Natural killer cell (primary cell): ENCODE measurements around the gene MAN2C1. TPM values are rescaled to one million over a fixed set of nuclear protein-coding genes. Genes with fewer than 3 reads are reported as not detected.

Experiments
- ATAC-seq, 3 donors: fragments of 150-1000 bp in 2 of 3; fragments of 200-7000 bp in 1 of 3; cut with Tn5 transposase; 1 replicate in 1 of 3; 2 replicates in 2 of 3; pipeline ENCODE4 v1.10.0; 2021; ENCODE audit warnings: mild to moderate bottlenecking in 2 of 3, moderate library complexity in 2 of 3
- DNase-seq, 2 donors: peaks; one replicate each; pipeline versions ENCODE4 v3.0.0 to v3.0.0-alpha.2; 2013 to 2021; ENCODE audit warnings: mixed read lengths in 1 of 2
- H3K27ac ChIP-seq: one replicate; pipeline ENCODE4 v1.5.1; 2013; ENCODE audit warnings: mild to moderate bottlenecking, low read length
- H3K27me3 ChIP-seq: one replicate; pipeline ENCODE4 v1.6.1; 2013; ENCODE audit warnings: low read length; ENCODE audit not compliant: control insufficient read depth, insufficient read depth
- H3K36me3 ChIP-seq: one replicate; pipeline ENCODE4 v1.6.1; 2013; ENCODE audit warnings: low read length; ENCODE audit not compliant: control insufficient read depth, insufficient read depth
- H3K4me1 ChIP-seq: one replicate; pipeline ENCODE4 v1.6.1; 2013; ENCODE audit warnings: low read length; ENCODE audit not compliant: control insufficient read depth, insufficient read depth
- H3K4me3 ChIP-seq: one replicate; pipeline ENCODE4 v1.5.1; 2013; ENCODE audit warnings: low read length
- H3K9me3 ChIP-seq: one replicate; pipeline ENCODE4 v1.6.1; 2013; ENCODE audit warnings: low read length; ENCODE audit not compliant: control insufficient read depth, insufficient read depth
- H3K27ac Mint-ChIP-seq, 2 donors: one replicate each; pipeline ENCODE4 v1.8.0; 2022; ENCODE audit warnings: mild to moderate bottlenecking in 2 of 2, mixed read lengths in 2 of 2, moderate library complexity in 1 of 2
- H3K27me3 Mint-ChIP-seq, 2 donors: one replicate each; pipeline ENCODE4 v1.8.0; 2022; ENCODE audit warnings: low read depth in 2 of 2, mixed read lengths in 2 of 2
- H3K36me3 Mint-ChIP-seq: one replicate; pipeline ENCODE4 v1.8.0; 2022; ENCODE audit warnings: mixed read lengths
- H3K4me1 Mint-ChIP-seq, 2 donors: one replicate each; pipeline ENCODE4 v1.8.0; 2022; ENCODE audit warnings: mixed read lengths in 2 of 2
- H3K4me3 Mint-ChIP-seq: one replicate; pipeline ENCODE4 v1.8.0; 2022; ENCODE audit warnings: mild to moderate bottlenecking, moderate library complexity, mixed read lengths
- H3K9me3 Mint-ChIP-seq, 2 donors: one replicate each; pipeline ENCODE4 v1.8.0; 2022; ENCODE audit warnings: mixed read lengths in 2 of 2
- WGBS: methylation state at CpG from one replicate; pipeline ENCODE4 v1.1.7; 2013; ENCODE audit warnings: missing lambda C conversion rate; ENCODE audit not compliant: insufficient coverage; 5-methylcytosine and 5-hydroxymethylcytosine counted together
- intact Hi-C: fragments of 100-400 bp; cut with micrococcal nuclease; formaldehyde crosslinking; loops from one replicate; pipeline ENCODE4 v1.14.2; 2022
- total RNA-seq, 4 donors: library from RNA; stranded (reverse); fragments of 120-200 nt in 1 of 4; gene quantifications; one replicate each; pipeline versions ENCODE4 v1.2.3 to v1.2.4, GENCODE V29; 2013 to 2022
- TF ChIP-seq, protein P1 (sequence below): fragments of 200-600 bp; IDR thresholded peaks from one replicate; pipeline ENCODE4 v1.8.0; 2022; ENCODE audit warnings: antibody characterized with exemption

MAN2C1 gene
- total RNA-seq, 3 donors from 2014 or later (not counting 1 experiment from before 2014, with no cell fraction given) = 375 to 476 (median 385) TPM

DNA sequence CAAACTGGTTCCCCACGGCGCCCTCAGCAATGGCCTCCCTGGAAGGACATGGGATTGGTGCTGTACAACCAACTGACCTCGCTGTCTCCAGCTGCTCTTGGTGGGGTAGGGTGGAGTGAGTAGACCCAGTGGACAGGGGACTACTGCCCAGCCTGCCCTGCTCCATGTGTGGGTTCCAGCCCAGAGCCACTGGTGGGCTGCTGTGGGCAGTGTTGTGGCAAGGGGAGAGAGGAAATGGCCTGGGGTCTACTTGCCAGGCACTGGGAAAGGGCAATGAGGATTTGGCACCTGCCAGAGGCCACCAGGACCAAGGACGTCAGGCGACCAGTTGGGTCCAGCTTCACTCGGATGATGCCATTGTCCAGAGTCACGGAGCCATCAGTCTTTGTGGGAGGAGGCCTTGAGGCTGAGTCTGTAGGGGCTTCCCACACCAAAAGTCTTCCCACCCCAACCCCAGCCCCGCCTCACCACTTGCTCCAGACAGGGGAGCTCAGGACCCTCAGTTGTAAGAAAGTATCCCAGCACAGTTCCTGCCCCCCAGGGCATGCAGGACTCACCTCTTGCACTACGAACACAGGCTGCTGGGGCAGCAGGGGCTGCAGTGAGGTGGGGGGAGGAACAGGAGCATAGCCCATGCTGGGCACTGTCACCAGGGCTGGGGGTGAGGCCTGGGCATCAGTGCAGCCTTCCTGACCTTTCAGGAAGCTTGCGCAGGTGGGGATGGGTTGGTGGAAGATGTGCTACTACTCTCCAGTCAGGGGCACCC lies 9.5 kb downstream of the MAN2C1 start:
- no peak overlapping the region for H3K27ac Mint-ChIP-seq
- DNase-seq (no peak), ATAC-seq (no peak)
- over 99% methylated on average over 8 of the region's 10 CpGs for WGBS
- H3K9me3 Mint-ChIP-seq = no peaks in the 10 kb centered on the region
- no peak overlapping the region for H3K4me3 ChIP-seq
- H3K36me3 Mint-ChIP-seq = no peaks in the 10 kb centered on the region
- H3K27ac ChIP-seq = no peak overlapping the region
- TF ChIP-seq, protein P1, sequence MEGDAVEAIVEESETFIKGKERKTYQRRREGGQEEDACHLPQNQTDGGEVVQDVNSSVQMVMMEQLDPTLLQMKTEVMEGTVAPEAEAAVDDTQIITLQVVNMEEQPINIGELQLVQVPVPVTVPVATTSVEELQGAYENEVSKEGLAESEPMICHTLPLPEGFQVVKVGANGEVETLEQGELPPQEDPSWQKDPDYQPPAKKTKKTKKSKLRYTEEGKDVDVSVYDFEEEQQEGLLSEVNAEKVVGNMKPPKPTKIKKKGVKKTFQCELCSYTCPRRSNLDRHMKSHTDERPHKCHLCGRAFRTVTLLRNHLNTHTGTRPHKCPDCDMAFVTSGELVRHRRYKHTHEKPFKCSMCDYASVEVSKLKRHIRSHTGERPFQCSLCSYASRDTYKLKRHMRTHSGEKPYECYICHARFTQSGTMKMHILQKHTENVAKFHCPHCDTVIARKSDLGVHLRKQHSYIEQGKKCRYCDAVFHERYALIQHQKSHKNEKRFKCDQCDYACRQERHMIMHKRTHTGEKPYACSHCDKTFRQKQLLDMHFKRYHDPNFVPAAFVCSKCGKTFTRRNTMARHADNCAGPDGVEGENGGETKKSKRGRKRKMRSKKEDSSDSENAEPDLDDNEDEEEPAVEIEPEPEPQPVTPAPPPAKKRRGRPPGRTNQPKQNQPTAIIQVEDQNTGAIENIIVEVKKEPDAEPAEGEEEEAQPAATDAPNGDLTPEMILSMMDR = no peak
- H3K36me3 ChIP-seq = peaks cover 57% of the 10 kb centered on the region
- no peak overlapping the region for H3K4me3 Mint-ChIP-seq
- no peaks in the 10 kb centered on the region for H3K27me3 Mint-ChIP-seq
- H3K4me1 Mint-ChIP-seq = peaks cover 0 to 6% of the 10 kb centered on the region in 2 donors
- no peaks in the 10 kb centered on the region for H3K27me3 ChIP-seq
- intact Hi-C loops = no loop called here
- no peaks in the 10 kb centered on the region for H3K4me1 ChIP-seq
- no peaks in the 10 kb centered on the region for H3K9me3 ChIP-seq

GRCh38 chr15:75357976-75358673 lies 10.3 kb downstream of the MAN2C1 start:
- peaks cover 52% of the 10 kb centered on the region for H3K36me3 ChIP-seq
- no peak overlapping the region for H3K27ac ChIP-seq
- Mint-ChIP-seq H3K27ac (no peak overlapping the region), H3K4me3 (no peak overlapping the region), H3K27me3 (no peaks in the 10 kb centered on the region), H3K4me1 (peaks cover 0 to 9% of the 10 kb centered on the region in 2 donors), H3K36me3 (no peaks in the 10 kb centered on the region), H3K9me3 (no peaks in the 10 kb centered on the region)
- H3K27me3 ChIP-seq = no peaks in the 10 kb centered on the region
- H3K4me3 ChIP-seq = no peak overlapping the region
- TF ChIP-seq, protein P1 = no peak
- 90% methylated on average over 17 of the region's 17 CpGs for WGBS
- DNase-seq (no peak), ATAC-seq (no peak)
- H3K4me1 ChIP-seq = no peaks in the 10 kb centered on the region
- intact Hi-C loops = no loop called here
- H3K9me3 ChIP-seq = no peaks in the 10 kb centered on the region

- WGBS = 97% methylated on average over 20 of the region's 20 CpGs
- Histone ChIP-seq H3K36me3 (peaks cover 44% of the 10 kb centered on the region), H3K27me3 (no peaks in the 10 kb centered on the region), H3K9me3 (no peaks in the 10 kb centered on the region), H3K27ac (no peak overlapping the region), H3K4me3 (no peak overlapping the region), H3K4me1 (peaks cover under 1% of the 10 kb centered on the region)
- H3K27ac Mint-ChIP-seq = no peak overlapping the region
- no peaks in the 10 kb centered on the region for H3K27me3 Mint-ChIP-seq
- ATAC-seq (no peak), DNase-seq (no peak)
- TF ChIP-seq, protein P1 = no peak
- intact Hi-C loops = no loop called here
- no peaks in the 10 kb centered on the region for H3K36me3 Mint-ChIP-seq
- H3K4me1 Mint-ChIP-seq = peaks cover 0 to 9% of the 10 kb centered on the region in 2 donors
- no peak overlapping the region for H3K4me3 Mint-ChIP-seq
- H3K9me3 Mint-ChIP-seq = no peaks in the 10 kb centered on the region
Observed at GRCh38 chr15:75356517-75356916, 11.9 kb downstream of the MAN2C1 start.
